Measurements from ENCODE around the gene TAF11L14. TPM values are rescaled to one million over a fixed set of nuclear protein-coding genes. Genes with fewer than 3 reads are reported as not detected.

TAF11L14 gene
- total and polyA plus RNA-seq, 10 donors, result not detected

GRCh38 chr5:17680737-17681136 is 46.5 kb downstream of the TAF11L14 start:
- Histone ChIP-seq H3K9me3 (no peaks in the 10 kb centered on the region), H3K4me3 (no peak overlapping the region), H3K36me3 (no peaks in the 10 kb centered on the region), H3K4me1 (no peaks in the 10 kb centered on the region), H3K27ac (no peak overlapping the region), H3K27me3 (replicated peaks in 1 of 7) (no peaks in the 10 kb centered on the region)
- 61 to 77% (median 67%) methylated on average over 2 of the region's 2 CpGs for WGBS, 5 donors
- no peak for DNase-seq
- intact Hi-C loops (cut with DNase I; ENCODE audit: low total_unique reads), result no loop called here
- no peak for TF ChIP-seq POLR2A (IDR thresholded peaks at IDR 0.05)
- no peak for TF ChIP-seq CTCF (IDR thresholded peaks at IDR 0.05 in 8 of 11, conservative IDR thresholded peaks at IDR 0.05 in 3 of 11)
- no peak for TF ChIP-seq POLR2AphosphoS5 (IDR thresholded peaks at IDR 0.05)

Small RNA genes within 50 kb of the gene (small RNA-seq; reads per million reads assigned to genes)
- gene AC233724.1 (0 reads per million in 4 donors), gene AC233724.12 (0 reads per million in 4 donors), gene AC233724.2 (0 reads per million in 4 donors), gene AC233724.3 (0 reads per million in 4 donors), gene AC233724.4 (0 reads per million in 4 donors), gene AC233724.6 (0 reads per million in 4 donors), gene AC233724.7 (0 reads per million in 4 donors)

Other genes with a start within 250 kb of the TAF11L14 start
- gene TAF11L2, start 136.2 kb upstream of the TAF11L14 start, total RNA-seq, result not detected
- gene TAF11L2, start 136.2 kb upstream of the TAF11L14 start, polyA plus RNA-seq, result not detected
- gene TAF11L3, start 116.1 kb upstream of the TAF11L14 start, total RNA-seq, result not detected
- gene TAF11L3, start 116.1 kb upstream of the TAF11L14 start, polyA plus RNA-seq, result not detected
- not detected for gene TAF11L4, start 112.7 kb upstream of the TAF11L14 start, total RNA-seq
- not detected for gene TAF11L4, start 112.7 kb upstream of the TAF11L14 start, polyA plus RNA-seq
- not detected for gene TAF11L5, start 109.2 kb upstream of the TAF11L14 start, total RNA-seq
- gene TAF11L5, start 109.2 kb upstream of the TAF11L14 start, polyA plus RNA-seq, result not detected
- not detected for gene TAF11L6, start 105.8 kb upstream of the TAF11L14 start, total RNA-seq
- gene TAF11L6, start 105.8 kb upstream of the TAF11L14 start, polyA plus RNA-seq, result not detected
- gene TAF11L7, start 48.7 kb upstream of the TAF11L14 start, total RNA-seq, result not detected
- not detected for gene TAF11L7, start 48.7 kb upstream of the TAF11L14 start, polyA plus RNA-seq
- not detected for gene TAF11L8, start 43.5 kb upstream of the TAF11L14 start, total RNA-seq
- gene TAF11L8, start 43.5 kb upstream of the TAF11L14 start, polyA plus RNA-seq, result not detected
- gene TAF11L9, start 40.1 kb upstream of the TAF11L14 start, total RNA-seq, result not detected
- not detected for gene TAF11L9, start 40.1 kb upstream of the TAF11L14 start, polyA plus RNA-seq
- not detected for gene TAF11L10, start 36.6 kb upstream of the TAF11L14 start, total RNA-seq
- not detected for gene TAF11L10, start 36.6 kb upstream of the TAF11L14 start, polyA plus RNA-seq
- gene TAF11L11, start 30.3 kb upstream of the TAF11L14 start, total RNA-seq, result not detected
- gene TAF11L11, start 30.3 kb upstream of the TAF11L14 start, polyA plus RNA-seq, result not detected
- not detected for gene TAF11L12, start 24.1 kb upstream of the TAF11L14 start, total RNA-seq
- not detected for gene TAF11L12, start 24.1 kb upstream of the TAF11L14 start, polyA plus RNA-seq
- not detected for gene TAF11L13, start 2.4 kb upstream of the TAF11L14 start, total RNA-seq
- gene TAF11L13, start 2.4 kb upstream of the TAF11L14 start, polyA plus RNA-seq, result not detected

Measured in spleen (tissue), 11 donors.